Suprapubic skin (tissue), 4 donors: ENCODE data around the gene MRPL45.

ENCODE experiments used
- EP300 ChIP-seq: sonication (generic); formaldehyde crosslinking; IDR thresholded peaks from one replicate; pipeline ENCODE4 v1.6.1; 2017; ENCODE audit warnings: antibody characterized with exemption
- POLR2A ChIP-seq, 2 donors: fragments of 450-650 bp; IDR thresholded peaks; one replicate each; pipeline ENCODE4 v1.6.1; 2017; ENCODE audit warnings: antibody characterized with exemption in 2 of 2, mild to moderate bottlenecking in 2 of 2, moderate library complexity in 2 of 2
- POLR2AphosphoS5 ChIP-seq, 3 donors: sonication (generic); formaldehyde crosslinking; IDR thresholded peaks; one replicate each; pipeline ENCODE4 v1.6.1; 2017; ENCODE audit warnings: antibody characterized with exemption in 3 of 3
- TF ChIP-seq, protein P1 (sequence below), 2 donors: fragments of 200-600 bp in 1 of 2; fragments of 450-650 bp in 1 of 2; sonication (generic) in 1 of 2; IDR thresholded peaks; one replicate each; pipeline ENCODE4 v1.5.1; 2016 to 2019; ENCODE audit warnings: antibody characterized with exemption in 2 of 2, mild to moderate bottlenecking in 1 of 2, moderate library complexity in 1 of 2

DNA sequence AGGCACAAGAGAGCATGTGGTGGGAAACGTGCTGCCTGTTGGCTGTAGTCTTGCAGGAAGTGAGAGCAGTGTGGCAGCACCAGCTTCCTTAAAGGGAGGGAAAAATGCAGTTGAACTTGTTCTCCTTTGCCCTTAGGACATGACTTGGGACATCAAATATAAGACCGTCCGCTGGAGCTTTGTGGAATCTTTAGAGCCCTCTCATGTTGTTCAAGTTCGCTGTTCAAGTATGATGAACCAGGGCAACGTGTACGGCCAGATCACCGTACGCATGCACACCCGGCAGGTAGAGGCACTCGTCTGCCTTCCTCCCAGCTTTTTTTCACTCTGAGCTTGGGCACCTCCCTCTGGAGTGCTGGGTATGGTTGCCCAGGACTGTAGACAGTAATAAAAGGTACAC is 23.5 kb downstream of the MRPL45 start:
- no peak for TF ChIP-seq POLR2AphosphoS5 (IDR thresholded peaks at IDR 0.05)
- TF ChIP-seq, protein P1, sequence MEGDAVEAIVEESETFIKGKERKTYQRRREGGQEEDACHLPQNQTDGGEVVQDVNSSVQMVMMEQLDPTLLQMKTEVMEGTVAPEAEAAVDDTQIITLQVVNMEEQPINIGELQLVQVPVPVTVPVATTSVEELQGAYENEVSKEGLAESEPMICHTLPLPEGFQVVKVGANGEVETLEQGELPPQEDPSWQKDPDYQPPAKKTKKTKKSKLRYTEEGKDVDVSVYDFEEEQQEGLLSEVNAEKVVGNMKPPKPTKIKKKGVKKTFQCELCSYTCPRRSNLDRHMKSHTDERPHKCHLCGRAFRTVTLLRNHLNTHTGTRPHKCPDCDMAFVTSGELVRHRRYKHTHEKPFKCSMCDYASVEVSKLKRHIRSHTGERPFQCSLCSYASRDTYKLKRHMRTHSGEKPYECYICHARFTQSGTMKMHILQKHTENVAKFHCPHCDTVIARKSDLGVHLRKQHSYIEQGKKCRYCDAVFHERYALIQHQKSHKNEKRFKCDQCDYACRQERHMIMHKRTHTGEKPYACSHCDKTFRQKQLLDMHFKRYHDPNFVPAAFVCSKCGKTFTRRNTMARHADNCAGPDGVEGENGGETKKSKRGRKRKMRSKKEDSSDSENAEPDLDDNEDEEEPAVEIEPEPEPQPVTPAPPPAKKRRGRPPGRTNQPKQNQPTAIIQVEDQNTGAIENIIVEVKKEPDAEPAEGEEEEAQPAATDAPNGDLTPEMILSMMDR (IDR thresholded peaks at IDR 0.05): no peak
- TF ChIP-seq POLR2A (IDR thresholded peaks at IDR 0.05): no peak
- TF ChIP-seq EP300: no peak
